Embryonic facial prominence (tissue), 1 donor: ENCODE results near the gene FGD2.
"Not testable (repeated sequence)": the region's sequence is repeated elsewhere in the genome, so short reads cannot be mapped to it uniquely, and the experiment has no call there.

Experiments
- DNase-seq: peaks from one replicate; pipeline ENCODE4 v3.0.0-alpha.2; 2016; ENCODE audit errors: extremely low spot score

Gene FGD2

DNA sequence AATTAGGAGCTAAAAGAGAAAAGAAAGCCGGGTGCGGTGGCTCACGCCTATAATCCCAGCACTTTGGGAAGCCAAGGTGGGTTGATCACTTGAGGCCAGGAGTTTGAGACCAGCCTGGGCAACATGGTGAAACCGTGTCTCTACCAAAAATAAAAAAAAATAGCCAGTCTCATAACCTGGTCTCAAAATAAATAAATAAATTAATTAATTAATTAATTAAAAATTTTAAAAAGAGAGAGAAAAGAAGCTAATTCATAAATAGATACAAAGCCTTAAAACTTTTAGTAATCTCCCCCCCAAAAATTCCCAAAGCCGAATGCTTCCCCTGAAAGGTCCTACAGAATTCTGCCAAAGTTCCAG, 53.5 kb downstream of the FGD2 start:
- not testable (repeated sequence) for DNase-seq

- DNase-seq: peak; percentile 30
Measured at GRCh38 chr6:37059344-37060194, 54.1 kb downstream of the FGD2 start.

GRCh38 chr6:37060195-37060559, 54.7 kb downstream of the FGD2 start:
- no peak for DNase-seq

DNA sequence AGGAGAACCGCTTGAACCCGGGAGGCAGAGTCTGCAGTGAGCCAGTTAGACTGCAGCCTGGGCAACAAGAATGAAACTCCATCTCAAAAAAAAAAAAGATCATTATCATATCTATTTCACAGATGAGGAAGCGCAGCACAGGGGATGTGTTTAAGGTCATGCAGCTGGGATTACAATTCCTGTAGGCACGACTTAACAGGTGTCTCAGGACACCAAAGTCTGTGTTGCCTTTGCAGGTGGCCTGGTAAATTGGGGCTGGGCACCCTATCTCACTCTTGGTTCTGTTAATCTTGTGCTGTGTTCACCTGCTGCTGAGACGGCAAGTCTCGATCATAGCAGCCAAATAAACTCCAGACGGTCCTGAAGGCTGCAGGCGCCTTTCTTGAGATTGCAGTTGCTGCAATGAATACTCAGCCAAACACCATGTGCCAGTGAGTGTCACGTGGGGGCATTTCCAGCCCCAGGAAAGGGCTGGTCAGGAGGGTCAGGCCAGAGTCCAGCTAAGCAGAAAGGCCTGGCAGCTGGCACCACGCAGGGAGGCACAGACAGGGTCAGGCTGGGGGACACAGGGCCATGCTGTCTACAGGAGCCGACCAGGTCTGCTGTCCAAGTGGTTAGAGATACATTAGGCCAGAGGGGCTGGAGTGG, 55.8 kb downstream of the FGD2 start:
- DNase-seq: no peak

GRCh38 chr6:37062424-37062823, 57.0 kb downstream of the FGD2 start:
- DNase-seq: no peak

DNA sequence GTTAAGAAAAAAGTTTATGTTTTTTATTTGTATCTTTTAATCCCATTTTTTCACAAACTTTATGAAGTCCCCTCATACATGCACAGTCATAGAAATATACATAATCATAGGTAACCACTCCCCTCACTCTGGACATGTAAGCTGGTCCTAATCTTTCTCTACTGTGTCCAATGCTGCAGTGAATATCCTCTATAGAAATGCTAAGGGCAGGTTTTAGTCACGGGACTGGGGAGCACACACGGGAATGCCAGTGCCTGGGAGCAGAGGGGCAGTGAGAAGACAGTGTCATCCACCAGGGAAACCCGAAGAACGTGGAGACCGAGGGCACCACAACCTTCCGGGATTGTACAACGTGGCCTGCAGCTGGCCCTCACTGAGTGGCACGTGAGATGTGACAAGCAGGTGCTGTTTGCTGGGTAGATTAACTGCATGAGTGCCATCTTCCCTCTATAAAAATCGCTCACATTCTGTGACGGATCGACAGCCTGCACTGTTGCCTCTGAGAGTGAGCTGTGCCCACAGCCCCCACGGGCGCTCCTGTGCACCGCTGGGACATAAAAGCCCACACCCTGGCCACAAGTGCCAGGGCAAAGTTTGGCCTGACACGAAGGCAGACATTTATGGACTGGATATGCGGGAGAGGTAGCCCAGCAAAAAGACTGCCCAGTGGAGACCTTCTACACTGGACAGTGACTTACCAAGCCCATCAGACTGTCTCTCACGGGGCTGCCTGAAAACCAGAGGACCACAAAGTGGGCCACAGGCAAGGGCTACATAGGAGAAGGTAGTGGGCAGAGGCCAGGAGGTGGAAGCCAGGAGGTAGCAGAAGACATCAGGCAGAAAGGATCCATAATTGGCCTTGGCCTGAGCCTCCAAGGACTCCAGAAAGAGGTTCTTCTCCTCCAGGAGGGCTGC, 63.2 kb downstream of the FGD2 start:
- DNase-seq: no peak

DNA sequence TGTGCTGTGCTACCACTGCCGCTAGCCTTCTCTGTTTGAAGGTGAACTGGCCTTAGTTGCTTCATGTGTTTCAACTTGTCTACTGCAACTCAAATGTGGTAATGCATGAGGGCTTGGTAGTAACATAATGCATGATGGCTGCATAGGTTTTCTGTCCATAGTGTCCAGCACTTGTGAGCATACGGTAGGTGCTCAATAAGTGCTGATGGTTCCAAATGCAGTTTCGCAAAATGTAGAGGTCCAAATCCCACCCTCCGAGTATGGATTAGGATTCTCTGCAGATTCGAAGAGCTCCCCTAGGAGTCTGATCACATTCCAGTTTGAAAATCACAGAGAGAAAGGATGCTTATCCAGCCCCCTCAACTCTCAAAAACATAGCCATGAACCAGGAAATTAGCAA, 64.2 kb downstream of the FGD2 start:
- DNase-seq: no peak

DNA sequence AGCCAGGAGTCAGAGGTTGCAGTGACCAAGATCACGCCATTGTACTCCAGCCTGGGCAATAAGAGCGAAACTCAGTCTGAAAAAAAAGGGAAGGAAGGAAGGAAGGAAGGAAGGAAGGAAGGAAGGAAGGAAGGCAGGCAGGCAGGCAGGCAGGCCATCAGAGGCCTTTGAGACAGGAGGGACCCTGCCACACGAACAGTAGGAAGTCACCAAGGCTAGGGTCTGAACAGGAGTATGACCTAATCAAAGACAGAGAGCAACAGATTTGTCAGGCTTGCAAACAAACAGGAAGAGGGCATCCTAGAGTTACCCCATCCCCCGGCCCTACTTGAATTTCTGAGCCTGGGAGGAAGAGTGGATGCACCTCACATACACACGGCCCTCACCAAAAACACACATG, 67.1 kb downstream of the FGD2 start:
- DNase-seq: no peak

DNA sequence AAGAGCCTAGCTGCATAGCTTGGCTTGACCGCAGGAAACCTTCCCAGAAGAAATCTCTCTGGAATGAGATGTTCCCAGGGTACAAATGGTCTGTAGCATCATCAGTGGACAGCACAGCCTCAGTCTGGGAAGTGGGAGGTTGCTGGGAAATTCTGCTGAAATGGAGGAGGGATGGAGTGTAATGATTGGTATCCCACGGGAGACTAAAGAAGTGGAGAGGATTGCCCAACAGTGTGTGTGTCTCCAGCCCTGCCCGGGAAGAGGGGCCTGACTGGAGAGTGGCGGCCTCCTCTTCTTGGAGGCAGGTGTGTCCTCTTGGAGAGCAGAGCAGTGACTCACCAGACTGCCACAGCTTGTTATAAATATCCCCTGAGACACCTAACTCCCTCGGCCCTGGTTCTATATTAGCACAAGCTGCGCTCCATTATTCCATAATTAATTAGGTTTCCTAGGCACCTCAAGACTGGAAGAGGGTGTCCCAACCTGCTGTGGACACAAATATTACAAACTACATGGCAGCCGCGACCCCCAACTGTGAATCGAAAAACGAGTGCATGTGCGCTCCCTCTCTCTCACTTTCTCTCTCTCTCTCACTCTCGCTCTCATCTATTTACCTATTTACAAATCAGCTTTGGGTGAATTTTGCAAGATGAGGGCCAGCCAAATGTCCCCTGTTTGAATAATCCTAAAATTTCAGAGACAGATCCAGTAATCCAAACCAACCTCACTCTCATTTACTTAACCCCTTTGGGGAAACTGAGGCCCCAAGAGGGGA, 68.8 kb downstream of the FGD2 start:
- no peak for DNase-seq

DNA sequence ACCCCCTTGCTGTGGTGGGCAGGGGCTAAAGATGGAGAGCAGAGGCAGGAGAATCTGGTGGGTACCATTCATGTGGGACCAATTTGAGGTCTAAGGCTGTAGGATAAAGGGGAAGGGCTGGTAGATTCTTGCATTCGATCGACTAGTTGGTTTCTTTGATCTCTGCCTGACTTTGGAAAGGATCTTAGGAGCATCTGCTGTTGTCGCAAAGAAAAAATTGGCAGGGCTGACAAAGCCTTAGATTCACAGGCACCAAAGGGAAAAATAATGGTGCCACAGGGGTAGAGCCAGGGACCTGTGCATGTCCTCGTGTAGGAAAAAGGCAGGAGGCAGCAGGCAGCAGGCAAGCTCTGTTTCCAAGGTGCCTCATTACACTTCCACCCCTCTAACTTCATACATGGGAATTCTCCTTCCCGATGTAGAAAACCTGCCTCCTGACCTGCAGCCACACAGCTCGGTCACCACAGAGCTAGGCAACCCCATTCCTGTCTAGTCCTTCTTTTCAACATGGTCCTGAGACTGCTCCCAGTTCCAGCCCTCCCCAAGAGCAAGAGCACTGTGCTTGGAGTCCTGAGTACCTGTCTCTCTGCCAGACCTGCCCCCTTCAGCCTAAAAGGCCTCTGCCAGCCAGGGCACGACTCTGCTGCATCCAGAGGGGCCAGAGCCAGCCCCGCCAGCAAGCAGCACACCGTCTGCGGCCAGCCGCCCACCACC, 71.9 kb downstream of the FGD2 start:
- DNase-seq: no peak

DNA sequence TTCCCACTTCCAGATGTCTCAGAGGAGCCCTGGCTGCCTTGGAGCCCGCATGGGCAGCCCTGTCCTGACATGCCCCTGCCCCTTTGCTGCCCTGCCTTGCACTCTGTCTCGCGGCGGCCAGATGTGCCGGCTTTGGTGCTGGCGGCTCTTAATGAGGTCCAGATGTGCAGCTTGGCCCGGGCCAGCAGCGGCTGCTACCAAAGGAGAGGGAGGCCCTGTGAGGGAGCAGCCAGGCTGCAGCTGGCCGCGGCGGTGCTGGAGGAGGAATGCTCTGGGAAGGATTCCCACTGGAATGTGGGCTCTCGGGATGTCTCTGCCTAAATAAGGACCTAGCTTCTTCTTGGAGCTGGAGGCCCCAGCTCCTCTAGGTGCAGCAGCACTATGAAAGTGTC, 72.4 kb downstream of the FGD2 start:
- peak; percentile 84 for DNase-seq
